Ectodermal cell (in vitro differentiated cells): Measurements from ENCODE around the gene CES4A.

Experiments
- H3K27ac ChIP-seq: 2 replicates; pipeline ENCODE4 v1.7.0; 2013; ENCODE audit warnings: mild to moderate bottlenecking, low read depth, low read length; ENCODE audit not compliant: insufficient read depth, poor library complexity, severe bottlenecking
- H3K27me3 ChIP-seq: 2 replicates; pipeline ENCODE4 v1.7.0; 2013; ENCODE audit warnings: mild to moderate bottlenecking, low read length; ENCODE audit not compliant: insufficient read depth, control insufficient read depth, poor library complexity, severe bottlenecking
- H3K36me3 ChIP-seq: one replicate; pipeline ENCODE4 v1.7.0; 2013; ENCODE audit warnings: low read length; ENCODE audit not compliant: control insufficient read depth, insufficient read depth
- H3K4me1 ChIP-seq: one replicate; pipeline ENCODE4 v1.7.0; 2013; ENCODE audit warnings: low read length; ENCODE audit not compliant: control insufficient read depth, insufficient read depth
- H3K4me3 ChIP-seq: 2 replicates; pipeline ENCODE4 v1.7.0; 2013; ENCODE audit warnings: low read depth, low read length, control low read depth; ENCODE audit not compliant: insufficient read depth
- H3K9me3 ChIP-seq: 2 replicates; pipeline ENCODE4 v1.7.0; 2013; ENCODE audit warnings: mild to moderate bottlenecking, low read length, moderate library complexity; ENCODE audit not compliant: control insufficient read depth
- WGBS, 2 experiments: methylation state at CpG; one replicate each; pipeline ENCODE4 v1.1.7; 2013; ENCODE audit warnings: missing lambda C conversion rate in 2 of 2; 5-methylcytosine and 5-hydroxymethylcytosine counted together

CES4A gene

GRCh38 chr16:67006930-67007658 is 18.7 kb downstream of the CES4A start:
- H3K27me3 ChIP-seq: peaks cover 12% of the 10 kb centered on the region
- no peak overlapping the region for H3K4me3 ChIP-seq
- H3K36me3 ChIP-seq: no peaks in the 10 kb centered on the region
- no peak overlapping the region for H3K27ac ChIP-seq
- H3K9me3 ChIP-seq: no peaks in the 10 kb centered on the region
- no peaks in the 10 kb centered on the region for H3K4me1 ChIP-seq
- 84% methylated on average over 12 of the region's 12 CpGs for WGBS, 2 experiments

GRCh38 chr16:67009158-67009557 is 20.8 kb downstream of the CES4A start:
- Histone ChIP-seq H3K4me1 (peaks cover 7% of the 10 kb centered on the region), H3K27ac (no peak overlapping the region), H3K36me3 (no peaks in the 10 kb centered on the region), H3K4me3 (no peak overlapping the region), H3K9me3 (no peaks in the 10 kb centered on the region), H3K27me3 (peaks cover 21% of the 10 kb centered on the region)
- WGBS, 2 experiments: 70 to 71% methylated on average over 1 of the region's 1 CpG

GRCh38 chr16:67011274-67011673 is 22.9 kb downstream of the CES4A start:
- Histone ChIP-seq H3K9me3 (no peaks in the 10 kb centered on the region), H3K36me3 (no peaks in the 10 kb centered on the region), H3K27me3 (peaks cover 42% of the 10 kb centered on the region), H3K4me1 (peaks cover 14% of the 10 kb centered on the region), H3K4me3 (no peak overlapping the region), H3K27ac (no peak overlapping the region)
- WGBS, 2 experiments: 74 to 92% methylated on average over 2 of the region's 2 CpGs

- WGBS, 2 experiments: 18 to 21% methylated on average over 21 of the region's 21 CpGs
- Histone ChIP-seq H3K9me3 (no peaks in the 10 kb centered on the region), H3K36me3 (no peaks in the 10 kb centered on the region), H3K4me1 (peaks cover 14% of the 10 kb centered on the region), H3K27me3 (peaks cover 49% of the 10 kb centered on the region), H3K4me3 (peak overlapping the region; percentile 37), H3K27ac (no peak overlapping the region)
Measured at GRCh38 chr16:67013233-67013822, 24.9 kb downstream of the CES4A start.

GRCh38 chr16:67013823-67014633 is 25.6 kb downstream of the CES4A start:
- no peaks in the 10 kb centered on the region for H3K9me3 ChIP-seq
- H3K4me3 ChIP-seq: peak overlapping the region; percentile 37
- no peaks in the 10 kb centered on the region for H3K36me3 ChIP-seq
- WGBS, 2 experiments: 3% methylated on average over 70 of the region's 70 CpGs
- peaks cover 14% of the 10 kb centered on the region for H3K4me1 ChIP-seq
- no peak overlapping the region for H3K27ac ChIP-seq
- peaks cover 49% of the 10 kb centered on the region for H3K27me3 ChIP-seq

- Histone ChIP-seq H3K27ac (no peak overlapping the region), H3K9me3 (no peaks in the 10 kb centered on the region), H3K27me3 (peaks cover 49% of the 10 kb centered on the region), H3K4me1 (peaks cover 14% of the 10 kb centered on the region), H3K36me3 (no peaks in the 10 kb centered on the region), H3K4me3 (no peak overlapping the region)
- WGBS, 2 experiments: 73 to 75% methylated on average over 6 of the region's 6 CpGs
Measured at GRCh38 chr16:67014634-67015312, 26.4 kb downstream of the CES4A start.

- Histone ChIP-seq H3K36me3 (no peaks in the 10 kb centered on the region), H3K27me3 (peaks cover 49% of the 10 kb centered on the region), H3K4me1 (peaks cover 14% of the 10 kb centered on the region), H3K9me3 (no peaks in the 10 kb centered on the region), H3K4me3 (no peak overlapping the region), H3K27ac (no peak overlapping the region)
- WGBS, 2 experiments: 83 to 91% methylated on average over 9 of the region's 9 CpGs
Measured at GRCh38 chr16:67015313-67015731, 26.9 kb downstream of the CES4A start.

GRCh38 chr16:67016143-67016542 is 27.8 kb downstream of the CES4A start:
- H3K36me3 ChIP-seq: no peaks in the 10 kb centered on the region
- H3K4me3 ChIP-seq: no peak overlapping the region
- peaks cover 14% of the 10 kb centered on the region for H3K4me1 ChIP-seq
- H3K9me3 ChIP-seq: no peaks in the 10 kb centered on the region
- H3K27me3 ChIP-seq: peaks cover 49% of the 10 kb centered on the region
- H3K27ac ChIP-seq: no peak overlapping the region

- no peaks in the 10 kb centered on the region for H3K36me3 ChIP-seq
- WGBS, 2 experiments: 84 to 90% methylated on average over 5 of the region's 5 CpGs
- H3K27me3 ChIP-seq: peaks cover 49% of the 10 kb centered on the region
- no peaks in the 10 kb centered on the region for H3K9me3 ChIP-seq
- no peak overlapping the region for H3K27ac ChIP-seq
- no peak overlapping the region for H3K4me3 ChIP-seq
- H3K4me1 ChIP-seq: peaks cover 14% of the 10 kb centered on the region
Measured at GRCh38 chr16:67016681-67017420, 28.5 kb downstream of the CES4A start.
